H9 (cell line): Measurements from ENCODE around the gene STARD3. TPM values are rescaled to one million over a fixed set of nuclear protein-coding genes. Genes with fewer than 3 reads are reported as not detected.

Experiments
- DNase-seq: peaks from one replicate; pipeline ENCODE4 v3.0.0-alpha.2; 2017
- H2AFZ ChIP-seq: one replicate; pipeline ENCODE4 v1.6.1; 2013; ENCODE audit warnings: mild to moderate bottlenecking, low read length, control low read depth, moderate library complexity
- H2AK5ac ChIP-seq: 2 replicates; pipeline ENCODE4 v1.6.1; 2013; ENCODE audit warnings: low read length, control low read depth, mixed read lengths; ENCODE audit not compliant: insufficient read length
- H2BK120ac ChIP-seq: one replicate; pipeline ENCODE4 v1.6.1; 2013; ENCODE audit warnings: low read depth, mild to moderate bottlenecking, low read length, control low read depth, inconsistent platforms; ENCODE audit not compliant: poor library complexity, severe bottlenecking
- H2BK12ac ChIP-seq: 2 replicates; pipeline ENCODE4 v1.6.1; 2013; ENCODE audit warnings: low read length, control low read depth, mixed read lengths, low read depth; ENCODE audit not compliant: insufficient read length
- H2BK15ac ChIP-seq: 2 replicates; pipeline ENCODE4 v1.6.1; 2013; ENCODE audit warnings: low read depth, low read length, control low read depth
- H2BK20ac ChIP-seq: one replicate; pipeline ENCODE4 v1.6.1; 2013; ENCODE audit warnings: low read depth, mild to moderate bottlenecking, low read length, control low read depth, inconsistent platforms; ENCODE audit not compliant: poor library complexity, severe bottlenecking
- H2BK5ac ChIP-seq: 2 replicates; pipeline ENCODE4 v1.6.1; 2013; ENCODE audit warnings: low read length, control low read depth, mixed read lengths; ENCODE audit not compliant: insufficient read length
- H3K14ac ChIP-seq: 2 replicates; pipeline ENCODE4 v1.6.1; 2013; ENCODE audit warnings: low read length, control low read depth; ENCODE audit not compliant: insufficient read depth
- H3K18ac ChIP-seq: 2 replicates; pipeline ENCODE4 v1.6.1; 2013; ENCODE audit warnings: low read depth, mild to moderate bottlenecking, mixed read lengths, low read length, control low read depth; ENCODE audit not compliant: insufficient read length
- H3K23ac ChIP-seq: 2 replicates; pipeline ENCODE4 v1.6.1; 2013; ENCODE audit warnings: low read length, control low read depth, mixed read lengths, low read depth; ENCODE audit not compliant: insufficient read length
- H3K23me2 ChIP-seq: 2 replicates; pipeline ENCODE4 v1.6.1; 2013; ENCODE audit warnings: low read depth, mild to moderate bottlenecking, mixed read lengths, low read length, control low read depth; ENCODE audit not compliant: insufficient read length, poor library complexity, severe bottlenecking
- H3K27ac ChIP-seq: 2 replicates; pipeline ENCODE4 v1.5.1; 2013; ENCODE audit warnings: low read length, control low read depth, mixed read lengths, low read depth; ENCODE audit not compliant: insufficient read length
- H3K27me3 ChIP-seq: 2 replicates; pipeline ENCODE4 v1.6.1; 2013; ENCODE audit warnings: low read length, control low read depth, inconsistent platforms; ENCODE audit not compliant: insufficient read depth
- H3K4ac ChIP-seq: 2 replicates; pipeline ENCODE4 v1.6.1; 2013; ENCODE audit warnings: low read depth, mild to moderate bottlenecking, control low read depth, inconsistent platforms, low read length, moderate library complexity
- H3K4me1 ChIP-seq: 2 replicates; pipeline ENCODE4 v1.6.1; 2013; ENCODE audit warnings: low read length, control low read depth, inconsistent platforms; ENCODE audit not compliant: insufficient read depth
- H3K4me2 ChIP-seq: 2 replicates; pipeline ENCODE4 v1.6.1; 2013; ENCODE audit warnings: low read length, control low read depth, mixed read lengths; ENCODE audit not compliant: insufficient read length, insufficient read depth
- H3K56ac ChIP-seq: 2 replicates; pipeline ENCODE4 v1.6.1; 2013; ENCODE audit warnings: low read depth, mild to moderate bottlenecking, mixed read lengths, low read length, control low read depth; ENCODE audit not compliant: insufficient read length
- H3K79me1 ChIP-seq: 2 replicates; pipeline ENCODE4 v1.6.1; 2013; ENCODE audit warnings: low read depth, mild to moderate bottlenecking, moderate library complexity, low read length, control low read depth, inconsistent platforms; ENCODE audit not compliant: insufficient read depth, poor library complexity, severe bottlenecking
- H3K79me2 ChIP-seq: 2 replicates; pipeline ENCODE4 v1.6.1; 2013; ENCODE audit warnings: low read length, control low read depth, inconsistent platforms; ENCODE audit not compliant: insufficient read depth
- H3K9ac ChIP-seq: 2 replicates; pipeline ENCODE4 v1.6.1; 2013; ENCODE audit warnings: low read length, control low read depth, mixed read lengths; ENCODE audit not compliant: insufficient read length; ENCODE audit errors: extremely low read depth
- H3K9me3 ChIP-seq: one replicate; pipeline ENCODE4 v1.6.1; 2013; ENCODE audit warnings: low read depth, low read length, inconsistent platforms; ENCODE audit not compliant: control insufficient read depth
- H3T11ph ChIP-seq: one replicate; pipeline ENCODE4 v1.6.1; 2013; ENCODE audit warnings: mild to moderate bottlenecking, low read length, control low read depth, inconsistent platforms
- H4K20me1 ChIP-seq: one replicate; pipeline ENCODE4 v1.6.1; 2013; ENCODE audit not compliant: control insufficient read depth, insufficient read length, insufficient read depth
- H4K5ac ChIP-seq: 2 replicates; pipeline ENCODE4 v1.6.1; 2013; ENCODE audit warnings: low read depth, mild to moderate bottlenecking, mixed read lengths, low read length, control low read depth; ENCODE audit not compliant: insufficient read length
- H4K8ac ChIP-seq: replicated peaks from 2 replicates; pipeline ENCODE4 v1.6.1; 2013; ENCODE audit warnings: low read length, control low read depth, mixed read lengths, low read depth; ENCODE audit not compliant: insufficient read length
- H4K91ac ChIP-seq: 2 replicates; pipeline ENCODE4 v1.6.1; 2013; ENCODE audit warnings: low read depth, mild to moderate bottlenecking, moderate library complexity, mixed read lengths, low read length, control low read depth; ENCODE audit not compliant: insufficient read length
- H3K27ac Mint-ChIP-seq, 3 experiments: 2 replicates in 2 of 3; 3 replicates in 1 of 3; pipeline ENCODE4 v1.8.0; 2020 to 2021; ENCODE audit warnings: mixed read lengths in 3 of 3, mild to moderate bottlenecking in 1 of 3, moderate library complexity in 1 of 3
- H3K27me3 Mint-ChIP-seq: 2 replicates; pipeline ENCODE4 v1.8.0; 2021; ENCODE audit warnings: low read depth, mild to moderate bottlenecking, moderate library complexity, mixed read lengths
- H3K36me3 Mint-ChIP-seq, 3 experiments: 2 replicates in 2 of 3; 3 replicates in 1 of 3; pipeline ENCODE4 v1.8.0; 2020 to 2021; ENCODE audit warnings: low read depth in 3 of 3, mixed read lengths in 3 of 3; ENCODE audit not compliant: insufficient read depth in 1 of 3
- H3K4me1 Mint-ChIP-seq, 2 experiments: 2 replicates each; pipeline ENCODE4 v1.8.0; 2020; ENCODE audit warnings: mixed read lengths in 2 of 2
- H3K4me3 Mint-ChIP-seq, 2 experiments: 2 replicates in 1 of 2; 3 replicates in 1 of 2; pipeline ENCODE4 v1.8.0; 2020 to 2021; ENCODE audit warnings: mild to moderate bottlenecking in 2 of 2, mixed read lengths in 2 of 2, moderate library complexity in 1 of 2
- H3K9me3 Mint-ChIP-seq, 2 experiments: 2 replicates in 1 of 2; 3 replicates in 1 of 2; pipeline ENCODE4 v1.8.0; 2020; ENCODE audit warnings: mild to moderate bottlenecking in 2 of 2, mixed read lengths in 2 of 2, moderate library complexity in 1 of 2
- WGBS: extraction: QIAGEN DNeasy Blood & Tissue Kit; methylation state at CpG from one replicate; pipeline ENCODE4 v1.1.7; 2013; ENCODE audit warnings: missing lambda C conversion rate, low lambda C conversion rate, mixed read lengths; ENCODE audit not compliant: insufficient read length; ENCODE audit errors: extremely low coverage; 5-methylcytosine and 5-hydroxymethylcytosine counted together
- total RNA-seq: library from RNA; stranded (reverse); gene quantifications from 2 replicates; pipeline ENCODE4 v1.2.1, GENCODE V29; 2021
- TF ChIP-seq, protein P1 (sequence below): fragments of 200-600 bp; sonication (generic); conservative IDR thresholded peaks from 3 replicates; pipeline ENCODE4 v1.8.0; 2021; ENCODE audit warnings: antibody characterized with exemption, mild to moderate bottlenecking

The STARD3 gene
- total RNA-seq, 1 experiment from 2014 or later, result 51.3 TPM

DNA sequence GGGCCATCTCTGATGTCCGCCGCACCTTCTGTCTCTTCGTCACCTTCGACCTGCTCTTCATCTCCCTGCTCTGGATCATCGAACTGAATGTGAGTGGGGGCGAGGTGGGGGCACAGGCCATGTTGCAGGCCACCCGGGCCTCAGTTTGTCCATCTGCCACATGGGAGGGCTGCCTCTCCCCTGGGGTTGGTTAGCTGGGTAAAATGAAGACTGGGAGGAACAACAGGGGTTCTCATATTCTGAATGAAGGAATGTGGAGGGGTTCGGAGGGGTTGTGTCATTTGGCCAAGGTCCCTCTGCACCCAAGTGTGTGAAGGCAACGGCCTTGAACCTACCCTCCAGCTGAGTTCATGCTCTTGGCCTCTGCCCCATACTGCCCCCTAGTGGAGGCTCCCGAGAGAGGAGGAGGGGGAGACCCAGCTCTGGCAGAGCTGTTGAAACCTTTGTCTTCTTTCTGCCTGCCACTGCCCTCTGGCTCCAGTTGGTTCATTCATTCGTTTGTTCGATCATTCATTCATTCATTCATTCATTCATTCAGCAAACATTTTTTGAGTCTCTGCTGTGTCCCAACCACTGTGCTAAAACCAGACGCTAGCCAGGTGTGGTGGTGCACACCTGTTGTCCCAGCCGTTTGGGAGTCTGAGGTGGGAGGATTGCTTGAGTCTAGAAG is 16.9 kb downstream of the STARD3 start:
- Histone ChIP-seq H2BK20ac (no peak overlapping the region), H3K79me2 (no peaks in the 10 kb centered on the region), H3K4me2 (no peak overlapping the region), H2AK5ac (no peak overlapping the region), H3K9me3 (no peaks in the 10 kb centered on the region), H3K4me1 (peaks cover 9% of the 10 kb centered on the region; the same call in 1 of the 2 replicates), H3K23ac (no peak overlapping the region), H2BK5ac (no peak overlapping the region), H2AFZ (no peak overlapping the region), H2BK120ac (no peak overlapping the region), H3K23me2 (no peaks in the 10 kb centered on the region), H3K56ac (no peak overlapping the region), H3K14ac (no peak overlapping the region), H4K5ac (no peak overlapping the region), H2BK15ac (no peak overlapping the region), H3K79me1 (no peaks in the 10 kb centered on the region), H3T11ph (no peak overlapping the region), H3K27me3 (no peaks in the 10 kb centered on the region), H4K91ac (no peak overlapping the region), H3K9ac (no peak overlapping the region), H2BK12ac (no peak overlapping the region), H4K8ac (no peak overlapping the region), H4K20me1 (no peaks in the 10 kb centered on the region), H3K27ac (no peak overlapping the region), H3K18ac (no peak overlapping the region), H3K4ac (no peak overlapping the region)
- H3K36me3 Mint-ChIP-seq, result peaks cover 0 to 23% (median 4%) of the 10 kb centered on the region in 3 experiments; a peak in 6 of 7 replicates
- H3K27me3 Mint-ChIP-seq, result no peaks in the 10 kb centered on the region
- TF ChIP-seq, protein P1, sequence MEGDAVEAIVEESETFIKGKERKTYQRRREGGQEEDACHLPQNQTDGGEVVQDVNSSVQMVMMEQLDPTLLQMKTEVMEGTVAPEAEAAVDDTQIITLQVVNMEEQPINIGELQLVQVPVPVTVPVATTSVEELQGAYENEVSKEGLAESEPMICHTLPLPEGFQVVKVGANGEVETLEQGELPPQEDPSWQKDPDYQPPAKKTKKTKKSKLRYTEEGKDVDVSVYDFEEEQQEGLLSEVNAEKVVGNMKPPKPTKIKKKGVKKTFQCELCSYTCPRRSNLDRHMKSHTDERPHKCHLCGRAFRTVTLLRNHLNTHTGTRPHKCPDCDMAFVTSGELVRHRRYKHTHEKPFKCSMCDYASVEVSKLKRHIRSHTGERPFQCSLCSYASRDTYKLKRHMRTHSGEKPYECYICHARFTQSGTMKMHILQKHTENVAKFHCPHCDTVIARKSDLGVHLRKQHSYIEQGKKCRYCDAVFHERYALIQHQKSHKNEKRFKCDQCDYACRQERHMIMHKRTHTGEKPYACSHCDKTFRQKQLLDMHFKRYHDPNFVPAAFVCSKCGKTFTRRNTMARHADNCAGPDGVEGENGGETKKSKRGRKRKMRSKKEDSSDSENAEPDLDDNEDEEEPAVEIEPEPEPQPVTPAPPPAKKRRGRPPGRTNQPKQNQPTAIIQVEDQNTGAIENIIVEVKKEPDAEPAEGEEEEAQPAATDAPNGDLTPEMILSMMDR, result peak; percentile 96
- peaks cover 29 to 66% of the 10 kb centered on the region in 2 experiments for H3K4me1 Mint-ChIP-seq
- no CpG with 5 or more reads among the region's 14 CpGs for WGBS
- no peak overlapping the region; a peak in 1 of 5 replicates for H3K4me3 Mint-ChIP-seq
- DNase-seq, result peak; percentile 90
- H3K9me3 Mint-ChIP-seq, result no peaks in the 10 kb centered on the region
- H3K27ac Mint-ChIP-seq, result peak overlapping the region; percentile 6 to 79 (median 10); a peak in 4 of 7 replicates
